HCT116 (cell line): ENCODE results near the gene GPRC5B. TPM values are rescaled to one million over a fixed set of nuclear protein-coding genes. Genes with fewer than 3 reads are reported as not detected.

ENCODE experiments used
- ATAC-seq: fragments of 200-7000 bp; cut with Tn5 transposase; 2 replicates; pipeline ENCODE4 v1.9.1; 2020; ENCODE audit warnings: mild to moderate bottlenecking, moderate library complexity
- BruUV-seq: library from RNA; stranded (reverse); fragments of 400-500 nt; replicated peaks from 2 replicates; lab custom pipeline; 2021; lab: Mats Ljungman, UMichigan
- CTCF ChIA-PET: fragments of 300-600 bp; sonication (Branson Sonifier 250); formaldehyde crosslinking; loops from one replicate; lab custom pipeline; 2021; ENCODE audit warnings: antibody characterized with exemption; lab: Charles Lee
- POLR2A ChIA-PET: fragments of 300-600, 350-600 bp; sonication (Branson Sonifier 250); formaldehyde crosslinking; loops from one replicate; lab custom pipeline; 2021; ENCODE audit warnings: antibody characterized with exemption; lab: Charles Lee
- RAD21 ChIA-PET, 2 experiments: fragments of 300-600 bp; sonication (Branson Sonifier 250); formaldehyde crosslinking; loops; one replicate each; lab custom pipeline; 2023; ENCODE audit warnings: low total read pairs in 2 of 2; ENCODE audit not compliant: uncharacterized antibody in 2 of 2, unreplicated experiment in 2 of 2, low non-redundant PET in 1 of 2; lab: Charles Lee
- DNase-seq: peaks from one replicate; pipeline ENCODE4 v3.0.0-alpha.2; 2010; ENCODE audit warnings: low read depth, low spot score
- H2AFZ ChIP-seq: fragments of 200-600 bp; shearing (Covaris generic), sonication (generic); 2 replicates; pipeline ENCODE4 v1.6.1; 2017; ENCODE audit warnings: low read depth, mixed run types, mixed read lengths, antibody characterized with exemption, low read length; ENCODE audit not compliant: poor library complexity, severe bottlenecking
- H3K27ac ChIP-seq: 2 replicates; pipeline ENCODE4 v1.5.1; 2012; ENCODE audit warnings: low read depth, low read length
- H3K27me3 ChIP-seq: fragments of 200-600 bp; sonication (generic); 2 replicates; pipeline ENCODE4 v1.6.1; 2016; ENCODE audit warnings: mixed run types, low read length, mixed read lengths; ENCODE audit not compliant: insufficient read depth
- H3K36me3 ChIP-seq, 2 experiments: fragments of 200-500 bp in 1 of 2; fragments of 200-600 bp in 1 of 2; sonication (Bioruptor generic) in 1 of 2; sonication (generic) in 1 of 2; 2 replicates each; pipeline versions ENCODE4 v1.5.1 to v1.6.1; 2014 to 2016; ENCODE audit warnings: low read length in 2 of 2, inconsistent platforms in 1 of 2, mixed read lengths in 1 of 2, mixed run types in 1 of 2; ENCODE audit not compliant: insufficient read depth in 2 of 2, control insufficient read depth in 1 of 2
- H3K4me1 ChIP-seq, 2 experiments: fragments of 200-600 bp in 1 of 2; sonication (generic) in 1 of 2; 2 replicates each; pipeline versions ENCODE4 v1.5.1 to v1.6.1; 2012 to 2017; ENCODE audit warnings: low read length in 2 of 2, inconsistent platforms in 1 of 2, mild to moderate bottlenecking in 1 of 2, mixed read lengths in 1 of 2, mixed run types in 1 of 2, moderate library complexity in 1 of 2; ENCODE audit not compliant: insufficient read depth in 2 of 2, control insufficient read depth in 1 of 2
- H3K4me2 ChIP-seq: fragments of 200-600 bp; sonication (generic); 2 replicates; pipeline ENCODE4 v1.6.1; 2017; ENCODE audit warnings: mixed run types, low read length, mixed read lengths
- H3K4me3 ChIP-seq, 2 experiments: fragments of 200-600 bp in 1 of 2; sonication (generic) in 1 of 2; replicated peaks in 1 of 2; 2 replicates each; pipeline ENCODE4 v1.5.1; 2011 to 2016; ENCODE audit warnings: low read length in 2 of 2, control low read depth in 1 of 2, low read depth in 1 of 2, mild to moderate bottlenecking in 1 of 2, mixed read lengths in 1 of 2, mixed run types in 1 of 2
- H3K79me2 ChIP-seq: fragments of 200-600 bp; sonication (generic); 2 replicates; pipeline ENCODE4 v1.6.1; 2017; ENCODE audit warnings: mild to moderate bottlenecking, mixed run types, low read length, moderate library complexity, mixed read lengths; ENCODE audit not compliant: insufficient read depth
- H3K9ac ChIP-seq: fragments of 200-600 bp; sonication (generic); 2 replicates; pipeline ENCODE4 v1.6.1; 2016; ENCODE audit warnings: low read length, mixed read lengths
- H3K9me2 ChIP-seq: fragments of 200-600 bp; sonication (generic), shearing (Covaris generic); 2 replicates; pipeline ENCODE4 v1.6.1; 2017; ENCODE audit warnings: mixed run types, mild to moderate bottlenecking, moderate library complexity; ENCODE audit not compliant: insufficient read depth
- H3K9me3 ChIP-seq, 2 experiments: fragments of 200-500 bp in 1 of 2; fragments of 200-600 bp in 1 of 2; sonication (Bioruptor generic) in 1 of 2; sonication (generic) in 1 of 2; 2 replicates each; pipeline ENCODE4 v1.6.1; 2014 to 2017; ENCODE audit warnings: low read length in 2 of 2, mixed read lengths in 2 of 2, inconsistent platforms in 1 of 2, low read depth in 1 of 2, mild to moderate bottlenecking in 1 of 2, mixed run types in 1 of 2, moderate library complexity in 1 of 2; ENCODE audit not compliant: control insufficient read depth in 1 of 2, insufficient read depth in 1 of 2
- H4K20me1 ChIP-seq: fragments of 200-600 bp; sonication (generic), shearing (Covaris generic); 2 replicates; pipeline ENCODE4 v1.6.1; 2017; ENCODE audit warnings: mixed run types, mild to moderate bottlenecking, moderate library complexity; ENCODE audit not compliant: insufficient read depth
- EGR1 ChIP-seq: IDR thresholded peaks from 2 replicates; pipeline ENCODE4 v1.6.1; 2012; ENCODE audit warnings: low read depth
- JUND ChIP-seq: IDR thresholded peaks from 2 replicates; pipeline ENCODE4 v1.6.1; 2012
- REST ChIP-seq: IDR thresholded peaks from 2 replicates; pipeline ENCODE4 v1.6.1; 2012; ENCODE audit warnings: low read depth
- SIN3A ChIP-seq: IDR thresholded peaks from 2 replicates; pipeline ENCODE4 v1.6.1; 2012; ENCODE audit warnings: low read depth
- ZFX ChIP-seq: fragments of 450-650 bp; IDR thresholded peaks from 2 replicates; pipeline ENCODE4 v1.6.1; 2017
- intact Hi-C: fragments of 100-400 bp; cut with micrococcal nuclease; formaldehyde crosslinking; loops from 2 replicates; pipeline ENCODE4 v1.10.0; 2022
- total RNA-seq: library from RNA; stranded (reverse); gene quantifications from one replicate; pipeline ENCODE4 v1.2.1, GENCODE V29; 2021; ENCODE audit not compliant: unreplicated experiment
- TF ChIP-seq, protein P1 (sequence below), 3 experiments: fragments of 200-600 bp in 1 of 3; sonication (generic) in 1 of 3; IDR thresholded peaks in 2 of 3; conservative IDR thresholded peaks in 1 of 3; 2 replicates each; pipeline ENCODE4 v1.5.1; 2012 to 2017; ENCODE audit warnings: low read depth in 2 of 3, low read length in 2 of 3, antibody characterized with exemption in 1 of 3, borderline replicate concordance in 1 of 3, control low read depth in 1 of 3, mild to moderate bottlenecking in 1 of 3, mixed read lengths in 1 of 3, mixed run types in 1 of 3, moderate library complexity in 1 of 3; ENCODE audit not compliant: insufficient read depth in 1 of 3

GPRC5B gene
- total RNA-seq, 1 experiment from 2014 or later, result 7.2 TPM

- Histone ChIP-seq H4K20me1 (no peaks in the 10 kb centered on the region), H3K4me2 (no peak overlapping the region), H3K79me2 (no peaks in the 10 kb centered on the region), H3K9ac (no peak overlapping the region), H3K4me3 (no peak overlapping the region), H3K9me3 (no peaks in the 10 kb centered on the region), H3K27me3 (no peaks in the 10 kb centered on the region), H2AFZ (no peak overlapping the region), H3K36me3 (no peaks in the 10 kb centered on the region), H3K9me2 (no peaks in the 10 kb centered on the region), H3K27ac (no peak overlapping the region), H3K4me1 (no peaks in the 10 kb centered on the region)
- no peak for TF ChIP-seq ZFX
- TF ChIP-seq, protein P1, sequence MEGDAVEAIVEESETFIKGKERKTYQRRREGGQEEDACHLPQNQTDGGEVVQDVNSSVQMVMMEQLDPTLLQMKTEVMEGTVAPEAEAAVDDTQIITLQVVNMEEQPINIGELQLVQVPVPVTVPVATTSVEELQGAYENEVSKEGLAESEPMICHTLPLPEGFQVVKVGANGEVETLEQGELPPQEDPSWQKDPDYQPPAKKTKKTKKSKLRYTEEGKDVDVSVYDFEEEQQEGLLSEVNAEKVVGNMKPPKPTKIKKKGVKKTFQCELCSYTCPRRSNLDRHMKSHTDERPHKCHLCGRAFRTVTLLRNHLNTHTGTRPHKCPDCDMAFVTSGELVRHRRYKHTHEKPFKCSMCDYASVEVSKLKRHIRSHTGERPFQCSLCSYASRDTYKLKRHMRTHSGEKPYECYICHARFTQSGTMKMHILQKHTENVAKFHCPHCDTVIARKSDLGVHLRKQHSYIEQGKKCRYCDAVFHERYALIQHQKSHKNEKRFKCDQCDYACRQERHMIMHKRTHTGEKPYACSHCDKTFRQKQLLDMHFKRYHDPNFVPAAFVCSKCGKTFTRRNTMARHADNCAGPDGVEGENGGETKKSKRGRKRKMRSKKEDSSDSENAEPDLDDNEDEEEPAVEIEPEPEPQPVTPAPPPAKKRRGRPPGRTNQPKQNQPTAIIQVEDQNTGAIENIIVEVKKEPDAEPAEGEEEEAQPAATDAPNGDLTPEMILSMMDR (IDR thresholded peaks at IDR 0.05 in 2 of 3, conservative IDR thresholded peaks at IDR 0.05 in 1 of 3; ENCODE audit: borderline replicate concordance in 1 of 3, insufficient read depth in 1 of 3, low read depth in 2 of 3, low read length in 2 of 3), result no peak
- TF ChIP-seq JUND, result no peak
- TF ChIP-seq SIN3A, result no peak
- TF ChIP-seq EGR1, result no peak
- TF ChIP-seq REST, result no peak
- ChIA-PET POLR2A (no interaction called here), CTCF (no interaction called here), RAD21 (no interaction called here)
- intact Hi-C loops, result no loop called here
- ATAC-seq (no peak), DNase-seq (no peak)
- no TSS peak for BruUV-seq
These were observed 30.1 kb downstream of the GPRC5B start for GRCh38 chr16:19854543-19854876.
